ENCODE results near the gene PRELID2. TPM values are rescaled to one million over a fixed set of nuclear protein-coding genes. Genes with fewer than 3 reads are reported as not detected.

The PRELID2 gene
- total RNA-seq, 1 donor from 2014 or later, result 9.2 TPM

- Histone ChIP-seq H3K4me2 (ENCODE audit: low read length) (no peak overlapping the region), H3K79me2 (ENCODE audit: insufficient read depth, low read length) (no peaks in the 10 kb centered on the region), H3K4me3 (ENCODE audit: insufficient read depth, low read depth, low read length) (no peak overlapping the region), H3K9ac (ENCODE audit: low read length) (no peak overlapping the region), H2AFZ (ENCODE audit: low read depth, low read length) (no peak overlapping the region), H3K36me3 (ENCODE audit: insufficient read depth, low read length) (no peaks in the 10 kb centered on the region), H4K20me1 (ENCODE audit: insufficient read depth, low read length) (no peaks in the 10 kb centered on the region), H3K9me3 (ENCODE audit: insufficient read depth, low read depth, low read length) (no peaks in the 10 kb centered on the region), H3K27ac (ENCODE audit: low read depth, low read length) (no peak overlapping the region), H3K4me1 (ENCODE audit: insufficient read depth, low read length) (no peaks in the 10 kb centered on the region), H3K27me3 (ENCODE audit: insufficient read depth, low read length) (no peaks in the 10 kb centered on the region)
- H3K4me3 Mint-ChIP-seq (ENCODE audit: unreplicated experiment), result no peak overlapping the region
- H3K4me1 Mint-ChIP-seq (ENCODE audit: low read depth, unreplicated experiment), result peaks cover 6% of the 10 kb centered on the region
- H3K36me3 Mint-ChIP-seq (ENCODE audit: low read depth, unreplicated experiment), result peaks cover 4% of the 10 kb centered on the region
- no peak for DNase-seq (ENCODE audit: low read depth)
- no peak for FAIRE-seq
- no peak overlapping the region for H3K27ac Mint-ChIP-seq (ENCODE audit: unreplicated experiment)
- TF ChIP-seq EZH2 (IDR thresholded peaks at IDR 0.05; ENCODE audit: insufficient read depth, low read length), result no peak
- TF ChIP-seq, protein P1, sequence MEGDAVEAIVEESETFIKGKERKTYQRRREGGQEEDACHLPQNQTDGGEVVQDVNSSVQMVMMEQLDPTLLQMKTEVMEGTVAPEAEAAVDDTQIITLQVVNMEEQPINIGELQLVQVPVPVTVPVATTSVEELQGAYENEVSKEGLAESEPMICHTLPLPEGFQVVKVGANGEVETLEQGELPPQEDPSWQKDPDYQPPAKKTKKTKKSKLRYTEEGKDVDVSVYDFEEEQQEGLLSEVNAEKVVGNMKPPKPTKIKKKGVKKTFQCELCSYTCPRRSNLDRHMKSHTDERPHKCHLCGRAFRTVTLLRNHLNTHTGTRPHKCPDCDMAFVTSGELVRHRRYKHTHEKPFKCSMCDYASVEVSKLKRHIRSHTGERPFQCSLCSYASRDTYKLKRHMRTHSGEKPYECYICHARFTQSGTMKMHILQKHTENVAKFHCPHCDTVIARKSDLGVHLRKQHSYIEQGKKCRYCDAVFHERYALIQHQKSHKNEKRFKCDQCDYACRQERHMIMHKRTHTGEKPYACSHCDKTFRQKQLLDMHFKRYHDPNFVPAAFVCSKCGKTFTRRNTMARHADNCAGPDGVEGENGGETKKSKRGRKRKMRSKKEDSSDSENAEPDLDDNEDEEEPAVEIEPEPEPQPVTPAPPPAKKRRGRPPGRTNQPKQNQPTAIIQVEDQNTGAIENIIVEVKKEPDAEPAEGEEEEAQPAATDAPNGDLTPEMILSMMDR (IDR thresholded peaks at IDR 0.05; ENCODE audit: insufficient read depth, low read depth, low read length), result no peak
- no peaks in the 10 kb centered on the region for H3K27me3 Mint-ChIP-seq (ENCODE audit: low read depth, unreplicated experiment)
- peaks cover 10% of the 10 kb centered on the region for H3K9me3 Mint-ChIP-seq (ENCODE audit: unreplicated experiment)
Measured at GRCh38 chr5:145787507-145787906, 47.6 kb downstream of the PRELID2 start.

- Histone ChIP-seq H4K20me1 (ENCODE audit: insufficient read depth, low read length) (no peaks in the 10 kb centered on the region), H3K9me3 (ENCODE audit: insufficient read depth, low read depth, low read length) (no peaks in the 10 kb centered on the region), H3K27me3 (ENCODE audit: insufficient read depth, low read length) (no peaks in the 10 kb centered on the region), H2AFZ (ENCODE audit: low read depth, low read length) (no peak overlapping the region), H3K27ac (ENCODE audit: low read depth, low read length) (no peak overlapping the region), H3K36me3 (ENCODE audit: insufficient read depth, low read length) (no peaks in the 10 kb centered on the region), H3K4me2 (ENCODE audit: low read length) (no peak overlapping the region), H3K4me3 (ENCODE audit: insufficient read depth, low read depth, low read length) (no peak overlapping the region), H3K79me2 (ENCODE audit: insufficient read depth, low read length) (no peaks in the 10 kb centered on the region), H3K9ac (ENCODE audit: low read length) (no peak overlapping the region), H3K4me1 (ENCODE audit: insufficient read depth, low read length) (no peaks in the 10 kb centered on the region)
- Mint-ChIP-seq H3K9me3 (ENCODE audit: unreplicated experiment) (peaks cover 10% of the 10 kb centered on the region), H3K4me3 (ENCODE audit: unreplicated experiment) (no peak overlapping the region), H3K27ac (ENCODE audit: unreplicated experiment) (no peak overlapping the region), H3K27me3 (ENCODE audit: low read depth, unreplicated experiment) (no peaks in the 10 kb centered on the region), H3K4me1 (ENCODE audit: low read depth, unreplicated experiment) (peaks cover 6% of the 10 kb centered on the region), H3K36me3 (ENCODE audit: low read depth, unreplicated experiment) (peaks cover 4% of the 10 kb centered on the region)
- no peak for TF ChIP-seq EZH2 (IDR thresholded peaks at IDR 0.05; ENCODE audit: insufficient read depth, low read length)
- TF ChIP-seq, protein P1 (IDR thresholded peaks at IDR 0.05; ENCODE audit: insufficient read depth, low read depth, low read length), result no peak
- FAIRE-seq (no peak), DNase-seq (ENCODE audit: low read depth) (no peak)
Measured at GRCh38 chr5:145787001-145787400, 48.1 kb downstream of the PRELID2 start.

GRCh38 chr5:145780982-145781381 lies 54.2 kb downstream of the PRELID2 start:
- no peaks in the 10 kb centered on the region for H3K9me3 ChIP-seq (ENCODE audit: insufficient read depth, low read depth, low read length)
- H3K4me3 ChIP-seq (ENCODE audit: insufficient read depth, low read depth, low read length), result no peak overlapping the region
- Mint-ChIP-seq H3K4me1 (ENCODE audit: low read depth, unreplicated experiment) (peaks cover 11% of the 10 kb centered on the region), H3K36me3 (ENCODE audit: low read depth, unreplicated experiment) (no peaks in the 10 kb centered on the region), H3K27me3 (ENCODE audit: low read depth, unreplicated experiment) (no peaks in the 10 kb centered on the region), H3K9me3 (ENCODE audit: unreplicated experiment) (no peaks in the 10 kb centered on the region), H3K27ac (ENCODE audit: unreplicated experiment) (no peak overlapping the region), H3K4me3 (ENCODE audit: unreplicated experiment) (no peak overlapping the region)
- H3K9ac ChIP-seq (ENCODE audit: low read length), result no peak overlapping the region
- no peaks in the 10 kb centered on the region for H3K79me2 ChIP-seq (ENCODE audit: insufficient read depth, low read length)
- FAIRE-seq (no peak), DNase-seq (ENCODE audit: low read depth) (no peak)
- peaks cover 10% of the 10 kb centered on the region for H3K4me1 ChIP-seq (ENCODE audit: insufficient read depth, low read length)
- no peak overlapping the region for H3K27ac ChIP-seq (ENCODE audit: low read depth, low read length)
- H3K36me3 ChIP-seq (ENCODE audit: insufficient read depth, low read length), result no peaks in the 10 kb centered on the region
- H3K27me3 ChIP-seq (ENCODE audit: insufficient read depth, low read length), result no peaks in the 10 kb centered on the region
- H4K20me1 ChIP-seq (ENCODE audit: insufficient read depth, low read length), result no peaks in the 10 kb centered on the region
- no peak overlapping the region for H3K4me2 ChIP-seq (ENCODE audit: low read length)
- no peak for TF ChIP-seq EZH2 (IDR thresholded peaks at IDR 0.05; ENCODE audit: insufficient read depth, low read length)
- TF ChIP-seq, protein P1 (IDR thresholded peaks at IDR 0.05; ENCODE audit: insufficient read depth, low read depth, low read length), result no peak
- H2AFZ ChIP-seq (ENCODE audit: low read depth, low read length), result no peak overlapping the region

Measured in astrocyte (in vitro differentiated cells and primary cell).